HUDEP-2 (cell line): Measurements from ENCODE around the gene TAF6L.
"Not testable (repeated sequence)": the region's sequence is repeated elsewhere in the genome, so short reads cannot be mapped to it uniquely, and the experiment has no call there.

ENCODE experiments used
- DNase-seq, 76 experiments: peaks; one replicate each; lab custom pipeline; 2025; ENCODE audit not compliant: unreplicated experiment in 76 of 76; lab: John Stamatoyannopoulos, UW

Gene TAF6L

GRCh38 chr11:62771144-62772021, at the start of gene TAF6L:
Gene TAF6L, plus strand, starts transcription at chr11:62771396. Its CDS starts 4,388 bp downstream, at chr11:62775784.
- DNase-seq: peak in 75 of 76 experiments; percentile 62 to 99 (median 93)

DNA sequence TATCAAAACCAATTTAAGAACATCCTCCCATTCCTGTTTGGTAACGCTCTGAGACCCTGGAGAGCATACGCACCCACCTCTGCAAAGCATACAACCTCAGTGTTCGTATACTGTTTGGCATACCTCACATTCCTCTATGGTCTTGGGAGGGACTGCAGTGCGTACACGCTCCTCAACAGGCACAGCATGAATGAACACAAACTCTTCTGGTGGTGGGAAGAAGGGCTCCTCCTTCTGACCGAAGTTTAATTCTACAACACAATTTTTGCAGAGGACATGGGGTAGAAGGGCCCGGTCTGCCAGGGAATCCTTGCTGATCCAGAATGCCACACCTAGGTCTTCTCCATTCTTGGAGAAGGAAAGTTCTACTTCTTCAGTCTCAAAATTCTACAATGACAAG, 49.2 kb upstream of the TAF6L start:
- DNase-seq: peak in 2 of 76 experiments; percentile 4 to 11

DNA sequence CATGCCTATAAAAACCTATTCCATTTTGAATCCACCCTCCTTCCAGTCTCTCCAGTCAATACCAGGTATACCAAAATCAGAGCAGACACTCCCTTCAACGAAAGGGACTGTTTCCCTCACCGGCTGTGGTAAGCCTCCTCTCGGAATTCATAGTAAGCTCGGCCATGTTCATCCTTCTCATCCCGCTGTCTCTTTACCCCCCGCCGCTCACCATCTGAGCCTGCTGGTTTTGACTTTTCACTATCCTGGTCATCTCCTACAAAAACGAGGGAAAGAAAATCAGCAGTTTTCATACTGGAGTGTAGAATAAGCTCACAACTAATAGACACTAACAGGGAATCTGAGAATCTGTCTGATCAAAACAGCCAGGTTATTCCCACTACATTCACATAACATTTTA, 47.0 kb upstream of the TAF6L start:
- no peak for DNase-seq

DNA sequence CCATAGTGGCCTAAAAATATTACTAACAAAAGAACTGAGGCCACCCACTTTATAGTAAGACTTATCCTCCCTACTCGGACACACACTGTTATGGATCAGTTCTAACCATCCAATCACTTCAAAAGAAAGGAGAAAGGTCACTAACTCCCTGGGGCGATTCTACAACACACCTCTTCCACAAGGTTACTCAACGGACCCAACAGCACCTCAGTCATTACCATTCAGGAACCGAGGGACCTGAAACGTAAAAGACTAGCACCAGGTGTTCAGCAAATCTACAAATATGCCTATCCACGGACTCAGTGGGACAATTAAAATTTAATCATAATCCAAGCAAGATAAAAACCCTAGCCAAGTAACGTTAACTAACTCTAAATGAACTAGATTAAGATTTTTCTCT, 45.5 kb upstream of the TAF6L start:
- no peak for DNase-seq

GRCh38 chr11:62726156-62726914, 44.9 kb upstream of the TAF6L start:
- DNase-seq: peak in 2 of 76 experiments; percentile 12 to 61

DNA sequence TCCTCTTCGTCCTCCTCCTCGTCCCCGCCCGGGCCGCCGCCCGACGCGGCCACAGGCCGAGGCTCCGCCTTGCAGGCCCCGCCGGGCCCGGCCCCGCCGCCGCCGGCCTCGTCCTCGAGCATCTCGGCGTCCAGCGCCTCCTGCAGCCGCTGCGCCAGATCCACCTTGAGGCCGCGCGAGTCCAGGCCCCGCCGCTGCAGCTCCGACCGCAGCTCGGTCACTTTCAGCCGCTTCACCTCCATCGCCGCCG, 44.4 kb upstream of the TAF6L start:
- DNase-seq: peak in 25 of 76 experiments; percentile 19 to 70 (median 61)

- peak in 75 of 76 experiments; percentile 81 to 98 (median 96) for DNase-seq
Measured at GRCh38 chr11:62727165-62727871, 43.9 kb upstream of the TAF6L start, which contains the start of gene HNRNPUL2. Gene HNRNPUL2, minus strand, starts transcription at chr11:62727457. Its CDS starts 301 bp downstream, at chr11:62727156.

DNA sequence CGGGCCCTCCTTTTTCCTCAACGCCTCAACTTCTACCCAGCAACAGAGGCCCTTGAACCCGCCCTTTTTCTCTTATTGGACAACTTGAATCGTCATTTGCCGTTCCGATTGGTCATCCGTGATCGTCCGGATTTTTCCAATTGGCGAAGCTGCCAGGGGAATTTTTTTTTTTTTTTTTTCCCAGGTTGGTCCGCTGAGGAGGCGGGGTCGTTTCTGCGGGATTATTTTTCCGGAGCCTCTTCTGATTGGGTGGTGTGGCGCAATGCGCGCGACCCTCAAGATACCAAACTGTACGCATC, 43.4 kb upstream of the TAF6L start:
- peak in 75 of 76 experiments; percentile 52 to 97 (median 86) for DNase-seq

GRCh38 chr11:62728171-62728988, 42.8 kb upstream of the TAF6L start, which contains the start of gene TTC9C:
Gene TTC9C, plus strand, starts transcription at chr11:62728486. Its CDS starts 363 bp downstream, at chr11:62728849.
- DNase-seq: peak in 66 of 76 experiments; percentile 8 to 83 (median 67)

DNA sequence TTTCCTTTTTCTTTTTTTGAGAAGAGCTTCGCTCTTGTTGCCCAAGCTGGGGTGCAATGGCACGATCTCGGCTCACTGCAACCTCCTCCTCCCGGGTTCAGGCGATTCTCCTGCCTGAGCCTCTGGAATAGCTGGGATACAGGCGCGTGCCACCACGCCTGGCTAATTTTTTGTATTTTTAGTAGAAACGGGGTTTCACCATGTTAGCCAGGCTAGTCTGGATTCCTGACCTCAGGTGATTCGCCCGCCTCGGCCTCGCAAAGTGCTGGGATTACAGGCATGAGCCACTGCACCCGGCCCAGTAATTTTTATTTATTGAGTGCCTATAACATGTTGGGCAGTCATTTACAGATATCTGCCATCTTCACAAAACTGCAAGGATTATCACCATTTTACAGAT, 41.1 kb upstream of the TAF6L start:
- not testable (repeated sequence) for DNase-seq

DNA sequence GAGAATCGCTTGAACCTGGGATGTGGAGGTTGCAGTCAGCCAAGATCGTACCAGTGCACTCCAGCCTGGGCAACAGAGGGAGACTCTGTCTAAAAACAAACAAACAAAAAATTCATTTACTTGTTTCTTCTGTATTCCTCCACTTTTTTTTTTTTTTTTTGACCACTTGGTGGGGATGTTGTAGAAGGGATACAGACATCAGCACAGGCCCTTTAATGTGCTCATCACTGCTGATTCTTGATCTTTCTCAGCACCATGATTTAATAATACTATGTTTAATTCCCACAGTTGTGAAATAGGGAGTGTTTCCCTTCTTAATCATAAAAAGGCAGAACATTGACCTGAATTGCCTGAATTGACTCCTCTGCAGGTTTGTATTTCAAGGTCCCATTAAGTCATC, 38.4 kb upstream of the TAF6L start:
- peak in 13 of 76 experiments; percentile 4 to 51 (median 15) for DNase-seq

- no peak for DNase-seq
Measured at GRCh38 chr11:62737196-62737595, 34.0 kb upstream of the TAF6L start.

GRCh38 chr11:62747475-62748160, 23.6 kb upstream of the TAF6L start:
- DNase-seq: no peak

DNA sequence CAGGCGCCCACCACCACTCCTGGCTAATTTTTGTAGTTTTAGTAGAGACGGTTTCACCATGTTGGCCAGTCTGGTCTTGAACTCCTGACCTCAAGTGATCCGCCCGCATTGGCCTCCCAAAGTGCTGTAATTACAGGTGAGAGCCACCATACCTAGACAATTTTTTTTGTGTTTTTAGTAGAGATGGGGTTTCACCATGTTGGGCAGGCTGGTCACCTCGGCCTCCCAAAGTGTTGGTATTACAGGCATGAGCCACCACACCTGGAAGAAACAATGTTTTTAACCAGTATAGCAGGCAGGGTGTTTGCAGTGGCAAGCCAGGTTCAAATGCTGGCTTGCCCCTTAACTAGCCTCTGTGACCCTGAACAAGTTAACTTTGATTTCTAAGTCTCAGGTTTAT, 21.3 kb upstream of the TAF6L start:
- not testable (repeated sequence) for DNase-seq

DNA sequence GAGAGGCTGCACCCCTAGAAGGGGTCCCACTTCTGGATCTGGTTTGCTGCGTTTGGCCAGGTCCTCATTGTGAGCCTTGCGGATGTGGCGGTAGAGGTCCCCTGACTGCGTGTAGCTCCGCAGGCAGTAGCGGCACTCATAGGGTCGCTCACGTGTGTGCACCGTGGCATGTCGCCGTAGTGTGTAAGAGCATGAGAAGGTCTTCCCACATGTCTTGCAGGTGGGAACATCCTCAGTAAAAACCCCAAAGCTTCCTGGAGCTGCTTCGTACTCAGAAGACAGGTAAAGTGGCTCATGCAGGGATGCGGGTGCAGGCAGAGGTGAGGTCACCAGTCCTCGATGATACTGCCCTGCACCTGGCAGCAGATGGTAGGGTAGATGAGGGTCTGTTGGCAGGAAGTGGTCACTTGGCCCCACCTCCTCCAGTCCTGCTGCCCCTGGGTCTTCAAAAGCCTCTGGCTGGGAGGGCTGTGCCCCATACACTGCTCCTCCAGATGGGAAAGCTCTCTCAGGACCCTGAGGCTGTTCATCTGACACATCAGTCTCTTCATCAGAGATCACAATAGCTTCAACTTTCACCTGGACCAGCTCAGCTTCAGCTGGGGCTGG, 18.9 kb upstream of the TAF6L start:
- DNase-seq: no peak

DNA sequence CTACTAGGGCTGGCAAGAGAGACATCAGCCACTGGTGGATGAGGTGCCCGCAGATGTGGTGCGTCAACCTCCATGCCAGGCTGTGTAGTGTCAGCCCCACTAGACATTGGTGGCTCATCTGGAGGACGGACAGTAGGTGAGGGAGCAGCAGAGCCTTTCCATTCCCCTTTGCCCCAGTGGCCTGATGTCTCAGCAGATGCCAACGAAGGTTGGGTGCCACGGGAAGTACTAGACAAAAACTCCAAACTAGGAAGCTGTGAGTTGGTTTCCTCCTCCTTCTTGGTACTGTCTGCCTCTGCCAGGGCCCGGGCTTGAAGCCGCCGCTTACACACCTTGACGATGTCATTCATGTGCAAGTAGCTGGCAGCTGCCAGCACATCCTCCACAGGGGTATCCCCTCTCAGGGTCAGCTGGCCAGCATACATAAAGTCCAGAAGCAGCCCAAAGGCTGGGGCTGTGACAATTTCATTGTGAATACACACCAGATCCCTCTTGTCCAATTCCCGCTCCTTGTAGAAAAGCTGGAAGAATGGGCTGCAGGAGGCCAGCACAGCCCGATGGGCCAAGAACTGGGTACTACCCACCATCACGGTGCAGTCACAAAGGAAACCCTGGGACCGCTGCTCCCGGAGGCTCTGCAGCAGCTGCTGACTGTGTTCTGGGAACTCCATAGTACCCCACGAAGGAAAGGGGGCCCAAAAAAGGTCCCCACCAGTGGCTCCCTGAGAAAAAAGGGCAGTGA, 18.0 kb upstream of the TAF6L start:
- DNase-seq: no peak

DNA sequence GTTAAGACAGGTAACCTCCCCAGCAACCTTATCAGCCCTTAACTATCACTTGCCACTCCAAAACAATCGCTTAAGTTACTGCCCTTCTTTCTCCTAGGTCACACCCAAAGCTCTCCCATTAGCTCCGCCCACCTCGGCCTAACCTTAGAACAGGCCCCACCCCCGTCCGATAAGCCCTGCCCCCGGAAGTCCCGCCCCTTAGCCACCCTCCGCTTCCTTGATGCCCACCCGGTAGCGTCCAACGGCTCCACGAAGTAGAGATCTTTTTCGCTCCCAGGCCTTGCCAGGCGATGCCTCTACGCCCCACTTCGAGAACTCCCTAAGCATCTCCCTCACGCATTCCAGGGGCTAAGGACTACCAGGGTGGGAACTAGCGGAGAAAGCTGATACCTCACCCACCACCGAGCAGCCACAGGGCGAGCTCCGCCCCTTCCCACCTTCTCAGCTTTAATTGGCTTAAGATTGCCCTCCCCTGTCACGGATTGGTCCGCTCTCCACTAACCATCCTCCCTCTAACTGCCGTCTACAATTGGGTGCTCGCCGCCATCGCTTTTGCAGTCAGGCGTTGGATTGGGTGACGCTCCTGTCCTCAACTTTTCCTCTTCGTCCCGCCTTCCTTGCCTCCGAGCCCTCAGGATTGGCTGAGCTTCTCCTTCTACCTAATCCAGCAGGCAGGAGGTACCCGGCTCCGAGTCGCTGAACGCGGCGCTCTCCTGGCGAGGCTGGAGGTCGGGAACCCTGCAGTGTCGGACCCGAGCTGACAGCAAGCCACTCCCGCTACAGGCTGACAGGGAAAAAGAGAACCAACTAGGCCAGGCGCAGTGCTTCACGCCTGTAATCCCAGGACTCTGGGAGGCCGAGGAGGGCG, 17.2 kb upstream of the TAF6L start, which contains the start of gene ZBTB3:
ZBTB3 (minus strand) TSS at position 425 of the 868 bp plus-strand sequence. CDS start 496 bp downstream, outside the sequence.
- peak in 75 of 76 experiments; percentile 84 to 100 (median 97) for DNase-seq
